ENCODE measurements around the gene TEX50.
"Not testable (repeated sequence)": the region's sequence is repeated elsewhere in the genome, so short reads cannot be mapped to it uniquely, and the experiment has no call there.

The TEX50 gene

GRCh38 chr1:173635116-173635515 is at the start of gene TEX50:
Gene TEX50, plus strand, starts transcription at chr1:173635338. Its CDS starts 184 bp downstream, at chr1:173635522.
- no peak for FAIRE-seq

DNA sequence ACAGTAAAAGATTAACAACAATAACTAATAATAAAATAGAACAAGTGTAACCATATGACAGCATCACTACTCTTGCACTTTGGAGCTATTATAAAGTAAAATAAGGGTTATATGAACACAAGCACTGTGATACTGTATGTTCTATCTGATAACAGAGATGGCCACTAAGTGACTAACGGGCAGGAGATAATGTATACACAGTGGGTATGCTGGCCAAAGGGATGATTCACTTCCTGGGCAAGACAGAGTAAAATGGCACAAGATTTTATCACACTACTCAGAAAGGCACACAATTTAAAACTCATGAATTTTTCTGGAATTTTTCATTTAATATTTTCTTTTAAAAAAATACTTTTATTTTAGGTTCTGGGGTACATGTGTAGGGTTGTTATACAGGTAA is 44.6 kb upstream of the TEX50 start:
- FAIRE-seq = no peak

DNA sequence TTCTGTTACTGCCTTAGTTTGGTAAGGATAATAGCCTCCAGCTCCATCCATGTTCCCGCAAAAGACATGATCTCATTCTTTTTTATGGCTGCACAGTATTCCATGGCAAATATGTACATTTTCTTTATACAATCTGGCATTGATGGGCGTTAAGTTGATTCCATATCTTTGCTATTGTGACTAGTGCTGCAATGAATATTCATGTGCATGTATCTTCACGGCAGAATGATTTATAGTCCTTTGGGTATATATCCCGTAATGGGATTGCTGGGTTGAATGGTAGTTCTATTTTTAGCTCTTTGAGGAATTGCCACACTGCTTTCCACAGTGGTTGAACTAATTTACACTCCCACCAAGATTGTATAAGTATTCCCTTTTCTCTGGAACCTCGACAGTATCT is 44.0 kb upstream of the TEX50 start:
- FAIRE-seq = not testable (repeated sequence)

- FAIRE-seq = no peak
Measured at GRCh38 chr1:173596097-173596825, 38.9 kb upstream of the TEX50 start.

GRCh38 chr1:173601588-173601987 is 33.5 kb upstream of the TEX50 start:
- no peak for FAIRE-seq

- FAIRE-seq = peak; percentile 54
Measured at GRCh38 chr1:173603056-173603591, 32.0 kb upstream of the TEX50 start, which contains the start of gene SLC9C2. Gene SLC9C2, minus strand, starts transcription at chr1:173603072. Its CDS starts 1,296 bp downstream, at chr1:173601776.

- no peak for FAIRE-seq
Measured at GRCh38 chr1:173608503-173609216, 26.5 kb upstream of the TEX50 start.

DNA sequence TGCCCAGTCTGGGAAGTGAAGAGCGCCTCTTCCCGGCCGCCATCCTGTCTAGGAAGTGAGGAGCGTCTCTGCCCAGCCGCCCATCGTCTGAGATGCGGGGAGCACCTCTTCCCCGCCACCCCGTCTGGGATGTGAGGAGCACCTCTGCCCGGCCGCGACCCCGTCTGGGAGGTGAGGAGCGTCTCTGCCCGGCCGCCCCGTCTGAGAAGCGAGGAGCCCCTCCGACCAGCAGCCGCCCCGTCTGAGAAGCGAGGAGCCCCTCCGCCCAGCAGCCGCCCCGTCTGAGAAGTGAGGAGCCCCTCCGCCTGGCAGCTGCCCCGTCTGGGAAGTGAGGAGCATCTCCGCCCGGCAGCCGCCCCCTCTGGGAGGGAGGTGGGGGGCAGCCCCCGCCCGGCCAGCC is 22.1 kb upstream of the TEX50 start:
- FAIRE-seq = not testable (repeated sequence)

- FAIRE-seq = no peak
Measured at GRCh38 chr1:173616859-173617258, 18.3 kb upstream of the TEX50 start.

DNA sequence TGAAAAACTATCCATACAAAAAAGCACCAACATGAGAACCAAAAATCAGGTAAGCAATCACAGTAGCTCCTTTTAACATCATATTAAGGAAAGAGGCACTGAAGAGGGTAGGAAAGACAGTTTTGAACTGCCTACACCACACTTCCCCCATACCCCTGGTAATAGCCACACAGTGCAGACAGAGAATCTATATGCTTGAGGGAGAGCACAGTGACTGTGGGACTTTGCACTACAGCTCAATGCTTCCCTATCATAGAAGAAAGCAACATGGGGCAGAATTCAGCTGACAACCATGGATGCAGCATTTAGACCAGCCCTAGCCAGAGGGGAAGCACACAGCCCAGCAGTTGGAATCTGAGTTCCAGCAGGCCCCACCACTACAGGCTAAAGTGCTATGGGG is 7.9 kb upstream of the TEX50 start:
- FAIRE-seq = no peak

- FAIRE-seq = no peak
Measured at GRCh38 chr1:173628888-173629287, 6.2 kb upstream of the TEX50 start.

- not testable (repeated sequence) for FAIRE-seq
Measured at GRCh38 chr1:173637236-173638042, 2.3 kb downstream of the TEX50 start.

DNA sequence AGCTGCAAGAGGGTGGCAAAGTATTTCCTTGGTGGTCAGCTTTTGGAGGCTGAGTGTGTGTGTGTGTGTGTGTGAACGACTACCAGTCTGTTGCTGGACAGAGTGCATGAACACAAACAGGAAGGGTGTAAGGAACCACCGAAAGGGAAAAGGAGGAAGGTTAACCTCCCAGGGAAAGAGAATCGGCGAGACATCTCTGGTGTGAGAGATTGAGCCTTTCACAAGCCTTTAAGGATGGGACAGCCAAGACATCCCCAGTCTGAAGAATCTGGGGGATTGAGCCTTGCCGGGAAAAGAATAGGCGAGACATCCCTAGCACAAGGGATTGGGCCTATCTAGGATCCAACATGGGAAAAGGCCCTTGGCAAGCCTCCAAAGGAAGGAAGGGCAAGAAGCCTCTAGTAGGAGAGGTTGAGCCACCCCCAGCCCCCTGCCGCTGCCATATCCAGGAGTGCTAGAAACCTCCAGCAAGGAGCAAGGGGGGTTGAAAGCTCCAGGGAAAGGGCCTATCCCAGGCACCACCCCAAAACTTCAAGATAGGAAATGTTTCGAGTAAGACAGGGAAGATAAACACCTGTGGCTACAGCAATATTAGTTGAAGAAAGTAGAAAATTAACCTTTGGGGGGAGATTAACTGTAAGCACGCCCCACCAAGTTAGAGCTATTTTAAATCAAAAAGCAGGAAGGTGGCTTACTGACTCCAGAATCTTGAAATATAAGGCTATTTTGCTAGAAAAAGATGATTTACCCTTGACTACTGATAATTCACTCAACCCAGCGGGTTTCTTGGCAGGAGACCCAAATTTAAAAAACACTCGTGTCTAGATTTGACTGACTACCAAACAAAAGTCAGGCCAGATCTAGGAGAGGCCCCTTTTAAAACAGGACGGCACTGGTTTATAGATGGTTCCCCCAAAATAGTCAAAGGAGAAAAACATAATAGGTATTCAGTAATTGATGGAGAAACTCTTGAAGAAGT is 3.2 kb downstream of the TEX50 start:
- FAIRE-seq = no peak

GRCh38 chr1:173639102-173639501 is 4.0 kb downstream of the TEX50 start:
- no peak for FAIRE-seq

GRCh38 chr1:173642450-173643139 is 7.5 kb downstream of the TEX50 start:
- not testable (repeated sequence) for FAIRE-seq

- no peak for FAIRE-seq
Measured at GRCh38 chr1:173646656-173647055, 11.5 kb downstream of the TEX50 start.

DNA sequence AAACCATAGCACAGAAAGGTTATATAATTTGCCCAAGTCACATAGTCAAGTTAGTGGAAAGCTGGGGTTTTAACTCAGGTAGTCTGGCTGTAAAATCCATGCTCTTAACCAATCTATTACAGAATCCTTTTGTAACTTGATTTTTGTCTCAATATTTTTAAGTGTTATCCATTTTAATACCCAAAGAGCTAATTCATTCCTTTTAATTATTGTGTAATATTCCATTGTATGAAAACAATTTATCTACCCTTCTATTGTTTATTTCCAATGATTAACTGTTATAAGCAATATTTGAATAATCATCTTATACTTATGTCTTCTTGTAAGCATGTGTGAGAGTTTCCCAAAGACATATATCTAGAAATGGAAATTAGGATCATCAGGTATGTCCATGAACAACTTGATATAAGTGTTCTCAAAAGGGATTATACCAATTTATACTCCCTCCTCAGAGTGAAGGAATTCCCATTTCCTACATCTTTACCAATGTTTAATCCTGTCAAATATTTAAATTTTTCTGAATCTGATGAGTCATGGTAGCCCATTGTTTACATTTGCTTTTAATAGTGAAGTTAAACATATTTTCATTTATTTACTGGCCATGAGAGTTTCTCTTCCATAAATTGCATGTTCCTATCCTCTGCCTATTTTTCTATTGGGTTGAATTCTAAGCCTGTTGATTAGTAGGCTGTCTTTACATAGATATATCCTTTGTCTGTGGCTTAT is 13.9 kb downstream of the TEX50 start:
- FAIRE-seq = no peak

- FAIRE-seq = no peak
Measured at GRCh38 chr1:173660306-173660705, 25.2 kb downstream of the TEX50 start.

GRCh38 chr1:173661271-173661670 is 26.1 kb downstream of the TEX50 start:
- FAIRE-seq = no peak

DNA sequence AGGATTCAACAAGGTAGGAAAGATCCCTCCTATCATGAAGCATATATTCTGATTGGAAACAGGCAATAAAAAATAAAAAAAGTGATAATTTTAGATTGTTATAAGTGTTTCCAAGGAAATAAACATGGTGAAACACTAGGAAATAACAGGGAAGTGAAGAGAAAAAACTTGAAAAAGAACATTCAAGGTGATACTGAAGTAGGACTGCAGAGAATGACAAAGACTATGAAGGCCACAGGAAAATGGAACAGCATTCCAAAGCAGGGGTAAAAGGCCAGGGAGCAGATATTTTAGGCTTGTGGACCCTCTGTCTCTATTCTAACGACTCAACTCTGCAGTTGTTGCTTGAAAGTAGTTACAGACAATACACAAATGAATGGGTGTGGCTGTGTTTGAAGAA is 26.6 kb downstream of the TEX50 start:
- no peak for FAIRE-seq

All from endometrium (tissue), 2 donors.